Ureter (tissue), 1 donor: ENCODE data around the gene P2RX4. TPM values are rescaled to one million over a fixed set of nuclear protein-coding genes. Genes with fewer than 3 reads are reported as not detected.
A peak's percentile ranks its signal among the peaks of the same experiment; 100 is the strongest.
"Not testable (repeated sequence)": the region's sequence is repeated elsewhere in the genome, so short reads cannot be mapped to it uniquely, and the experiment has no call there.

ENCODE experiments used
- DNase-seq: peaks from one replicate; pipeline ENCODE4 v3.0.0-alpha.2; 2020; ENCODE audit warnings: low spot score
- total RNA-seq: library from RNA; stranded (reverse); gene quantifications from one replicate; pipeline ENCODE4 v1.2.4, GENCODE V29; 2023
- donor health status: DM: yes; HTN: yes; CAD: no.

P2RX4 gene
- total RNA-seq, 1 donor from 2014 or later = 28.0 TPM

DNA sequence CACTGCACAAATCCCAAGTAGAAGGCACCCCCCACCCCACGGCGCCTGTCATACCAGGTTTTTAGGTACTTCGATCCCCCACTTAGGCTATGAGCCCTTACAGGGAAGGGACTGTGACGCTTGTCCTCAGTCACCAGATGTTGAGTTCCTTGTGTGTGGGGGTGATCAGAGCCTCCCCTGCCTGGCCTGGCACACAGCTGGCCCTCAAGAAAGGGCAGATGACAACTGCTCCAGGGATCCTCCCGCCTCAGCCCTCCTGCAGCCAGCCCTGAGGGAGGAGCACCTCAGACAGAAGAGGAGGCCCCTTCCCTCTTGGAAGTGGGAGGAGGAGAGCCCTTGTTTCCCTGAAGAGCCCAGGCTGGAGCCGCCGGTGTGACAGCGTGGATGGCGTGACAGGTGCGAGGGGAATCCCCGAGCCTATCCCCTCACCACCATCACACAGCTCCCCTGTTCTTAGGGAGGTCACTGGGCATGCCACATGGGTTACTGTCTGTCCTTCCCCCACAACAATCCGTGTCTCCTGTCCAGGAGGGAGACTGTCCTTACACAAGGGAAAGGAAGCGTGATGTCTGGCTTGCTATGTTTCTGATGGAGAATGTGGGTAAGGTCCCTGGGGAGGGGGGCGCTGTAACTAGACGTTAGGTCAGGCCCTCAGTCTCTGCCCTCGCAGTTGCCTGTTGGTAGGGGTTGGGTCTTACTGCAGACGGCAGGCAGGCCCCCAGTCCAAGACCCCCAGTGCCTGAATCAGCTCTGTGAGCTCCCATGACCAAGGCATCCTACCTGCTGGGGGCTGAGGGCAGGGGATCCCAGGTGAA is 31.4 kb downstream of the P2RX4 start:
- DNase-seq = peak; percentile 55

DNA sequence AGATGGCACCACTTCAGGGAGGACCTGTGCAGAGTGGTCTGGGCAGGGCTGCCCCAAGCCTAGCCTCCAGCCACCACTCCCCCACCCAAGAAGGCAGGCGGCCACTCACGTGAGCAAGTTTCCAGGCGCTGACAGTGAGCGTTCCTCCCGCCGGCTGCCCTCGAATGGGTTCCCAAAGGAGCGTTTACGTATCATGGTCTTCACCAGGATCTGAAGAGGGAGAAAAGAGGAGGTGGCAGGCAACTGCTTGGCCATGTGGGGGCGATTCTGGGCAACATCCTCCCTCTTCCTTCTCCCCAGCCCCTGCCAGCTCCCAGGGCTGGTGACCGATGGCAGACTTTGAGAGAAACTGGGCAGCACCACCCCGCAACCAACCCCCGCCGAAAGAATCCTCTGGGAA is 35.1 kb downstream of the P2RX4 start:
- DNase-seq = no peak

DNA sequence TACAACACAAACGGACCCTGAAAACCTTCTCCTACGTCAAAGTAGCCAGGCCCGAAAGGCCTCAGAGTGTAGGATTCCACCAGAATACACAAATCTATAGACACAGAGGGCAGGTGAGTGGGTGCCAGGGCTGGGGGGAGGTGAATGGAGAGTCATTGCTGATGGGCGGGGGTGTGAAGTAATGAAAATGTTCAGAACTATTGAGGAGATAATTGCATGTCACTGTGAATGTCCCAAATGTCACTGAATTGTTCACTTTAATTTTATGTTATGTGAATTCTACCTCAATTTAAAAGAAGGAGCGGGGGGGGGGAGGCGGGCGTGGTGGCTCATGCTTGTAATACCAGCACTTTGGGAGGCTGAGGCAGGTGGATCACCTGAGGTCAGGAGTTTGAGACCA is 36.0 kb downstream of the P2RX4 start:
- no peak for DNase-seq

DNA sequence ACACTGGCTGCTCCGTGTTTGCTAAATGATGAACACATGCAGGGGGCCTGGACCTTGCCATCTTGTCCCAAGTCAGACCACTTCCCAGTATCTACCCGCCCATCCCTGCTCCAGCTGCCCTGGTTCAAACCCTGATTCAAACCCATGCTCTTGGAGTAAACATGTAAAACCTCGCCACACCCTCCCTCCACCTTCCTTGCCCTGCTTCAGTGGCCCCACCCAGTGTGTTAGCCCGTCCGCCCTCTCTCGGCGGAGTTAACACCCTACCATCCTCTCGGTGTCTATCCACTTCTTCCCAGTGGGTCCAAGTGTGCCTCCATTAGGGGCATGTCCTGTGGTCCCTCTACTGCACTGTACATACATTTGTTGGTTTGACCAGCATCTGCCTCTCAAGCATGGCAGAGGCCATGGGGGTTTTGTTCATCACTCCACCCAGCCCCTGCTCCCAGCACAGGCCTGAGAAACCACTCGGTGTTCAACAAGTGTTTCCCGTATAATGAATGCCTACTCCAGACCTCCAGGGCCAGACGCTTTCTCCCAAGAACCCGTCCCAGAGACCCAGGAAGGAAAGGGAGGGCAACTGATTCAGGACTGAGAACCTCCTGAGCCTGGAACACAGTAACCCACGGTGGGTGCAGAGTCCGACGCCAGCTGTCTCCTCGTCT is 37.1 kb downstream of the P2RX4 start:
- DNase-seq = no peak

DNA sequence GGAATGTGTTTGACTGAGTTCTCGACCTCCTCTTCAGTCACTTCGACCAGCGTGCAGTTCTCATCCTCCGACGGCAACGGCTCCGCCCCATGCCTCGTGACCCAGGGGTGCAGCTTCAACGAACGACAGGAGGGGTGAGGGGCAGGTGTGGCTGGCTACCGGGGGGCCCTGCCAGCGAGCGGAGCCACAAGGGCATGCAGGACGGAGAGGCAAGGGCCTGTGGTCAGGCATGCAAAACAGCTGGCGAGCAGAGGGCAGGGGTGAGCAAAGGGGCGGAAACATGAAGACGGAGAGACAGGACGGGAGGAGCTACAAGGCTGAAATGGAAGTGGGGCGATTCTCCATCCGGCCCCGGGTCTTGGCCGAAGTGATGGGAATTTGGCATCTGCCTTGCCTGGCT is 38.7 kb downstream of the P2RX4 start:
- DNase-seq = no peak

DNA sequence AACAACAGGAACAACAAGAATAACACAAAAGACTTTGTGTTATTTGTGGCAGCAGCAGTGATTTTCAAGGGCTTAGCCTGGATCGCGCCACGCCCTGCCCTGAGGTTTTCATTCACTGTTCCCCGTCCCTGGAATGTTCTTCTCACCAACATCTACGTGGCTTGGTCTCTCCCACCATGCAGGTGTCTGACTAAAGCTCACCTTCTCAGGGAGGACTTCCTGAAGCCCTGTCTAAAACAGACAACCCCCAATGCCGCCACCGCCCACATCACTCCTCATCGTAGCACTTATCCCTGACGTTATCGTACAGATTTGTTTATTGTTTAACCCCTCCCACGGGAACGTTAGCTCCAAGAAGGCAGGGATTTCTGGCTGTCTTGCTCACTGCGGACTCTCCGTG is 40.4 kb downstream of the P2RX4 start:
- no peak for DNase-seq

DNA sequence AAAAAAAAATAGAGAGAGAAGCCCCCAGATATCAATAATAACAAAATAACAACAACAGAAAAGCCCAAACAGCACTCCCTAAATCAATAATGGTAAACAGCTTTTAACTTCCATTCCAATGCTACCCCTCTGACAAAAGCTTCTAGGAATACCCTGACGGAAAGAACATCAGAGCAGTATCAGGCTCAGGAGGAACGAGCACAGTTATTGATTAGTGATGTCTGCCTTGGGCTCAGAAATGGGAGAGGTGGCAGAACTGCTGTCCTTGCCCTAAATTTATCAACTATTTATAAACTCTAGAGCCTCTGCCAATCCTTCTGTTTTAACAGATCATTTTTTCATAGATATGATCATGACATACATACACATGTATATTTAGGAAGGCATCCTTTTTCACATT is 41.9 kb downstream of the P2RX4 start:
- DNase-seq = no peak

DNA sequence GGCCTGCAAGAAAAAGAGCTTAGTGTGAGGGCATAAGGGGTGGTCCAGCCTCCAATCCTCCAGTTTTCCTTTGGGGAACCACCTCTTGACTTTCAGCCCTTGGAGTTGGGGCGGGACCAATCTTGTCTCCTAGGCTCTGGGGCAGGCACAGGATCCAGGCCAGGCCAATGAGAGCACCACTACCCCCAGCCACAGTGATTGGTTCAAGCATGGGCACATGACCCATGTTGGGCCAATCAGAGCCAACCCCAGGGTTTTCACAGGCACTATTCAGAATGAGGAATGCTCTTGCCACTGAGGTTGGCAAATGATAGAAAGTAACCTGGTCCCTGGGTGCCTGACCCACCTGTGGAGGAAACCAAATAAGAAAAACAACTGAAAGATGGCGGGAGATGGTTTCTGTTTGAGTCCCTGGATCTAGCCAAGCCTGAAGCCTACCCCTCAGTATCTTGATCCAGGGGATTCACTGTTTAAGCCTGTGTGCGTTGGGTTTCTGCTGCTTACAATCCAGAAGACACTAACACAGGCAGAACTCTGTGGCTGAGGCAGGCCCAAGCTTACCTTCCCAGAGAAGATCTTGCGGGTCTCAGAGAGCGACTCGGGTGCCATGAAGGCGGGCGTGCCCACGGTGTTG is 42.9 kb downstream of the P2RX4 start:
- no peak for DNase-seq

DNA sequence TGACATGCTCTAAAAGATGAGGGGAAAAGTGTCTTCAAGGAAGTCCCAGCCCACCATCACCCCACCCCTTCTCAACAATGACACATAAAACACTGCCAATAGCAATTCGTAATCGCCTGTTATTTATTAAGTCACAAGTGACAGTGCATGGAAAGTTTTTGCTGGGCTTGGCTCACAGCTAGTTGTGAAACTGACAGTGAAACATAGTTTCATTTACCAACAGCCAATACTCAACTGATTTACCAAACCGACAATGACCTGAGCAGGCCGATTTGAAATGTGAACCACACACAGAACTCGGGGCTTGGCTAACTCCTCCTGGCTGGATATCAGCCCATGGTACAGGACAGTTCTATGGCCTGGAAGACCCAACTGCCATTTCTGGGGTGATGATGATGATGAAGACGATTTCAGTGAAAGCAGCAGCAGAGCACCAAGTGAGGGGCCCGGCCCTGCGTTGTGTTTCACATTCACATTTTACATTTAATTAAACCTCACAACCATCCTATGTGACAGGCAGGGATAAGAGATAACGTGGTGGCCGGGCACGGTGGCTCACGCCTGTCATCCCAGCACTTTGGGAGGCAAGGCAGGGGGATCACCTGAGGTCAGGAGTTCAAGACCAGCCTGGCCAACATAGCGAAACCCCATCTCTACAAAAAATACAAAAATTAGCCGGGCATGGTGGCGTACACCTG is 43.9 kb downstream of the P2RX4 start:
- no peak for DNase-seq

DNA sequence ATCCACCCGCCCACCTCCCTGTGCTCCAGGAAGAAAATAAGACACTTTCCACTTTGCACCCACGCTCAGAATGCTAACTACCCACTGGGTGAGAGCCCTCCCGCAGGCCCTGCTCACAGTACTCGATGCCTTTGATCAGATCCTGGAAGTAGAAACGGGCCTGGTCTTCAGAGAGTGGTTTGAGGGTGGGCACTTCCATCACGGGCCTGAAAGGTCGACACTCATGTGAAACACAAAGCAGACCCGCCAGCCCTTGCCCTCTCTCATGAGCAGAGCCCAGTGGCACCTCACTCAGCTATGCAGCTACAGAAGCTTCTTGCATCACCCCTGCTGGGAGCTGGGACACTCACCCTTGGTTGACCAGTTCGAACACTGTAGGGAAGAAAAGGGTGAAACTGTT is 45.5 kb downstream of the P2RX4 start:
- DNase-seq = no peak

DNA sequence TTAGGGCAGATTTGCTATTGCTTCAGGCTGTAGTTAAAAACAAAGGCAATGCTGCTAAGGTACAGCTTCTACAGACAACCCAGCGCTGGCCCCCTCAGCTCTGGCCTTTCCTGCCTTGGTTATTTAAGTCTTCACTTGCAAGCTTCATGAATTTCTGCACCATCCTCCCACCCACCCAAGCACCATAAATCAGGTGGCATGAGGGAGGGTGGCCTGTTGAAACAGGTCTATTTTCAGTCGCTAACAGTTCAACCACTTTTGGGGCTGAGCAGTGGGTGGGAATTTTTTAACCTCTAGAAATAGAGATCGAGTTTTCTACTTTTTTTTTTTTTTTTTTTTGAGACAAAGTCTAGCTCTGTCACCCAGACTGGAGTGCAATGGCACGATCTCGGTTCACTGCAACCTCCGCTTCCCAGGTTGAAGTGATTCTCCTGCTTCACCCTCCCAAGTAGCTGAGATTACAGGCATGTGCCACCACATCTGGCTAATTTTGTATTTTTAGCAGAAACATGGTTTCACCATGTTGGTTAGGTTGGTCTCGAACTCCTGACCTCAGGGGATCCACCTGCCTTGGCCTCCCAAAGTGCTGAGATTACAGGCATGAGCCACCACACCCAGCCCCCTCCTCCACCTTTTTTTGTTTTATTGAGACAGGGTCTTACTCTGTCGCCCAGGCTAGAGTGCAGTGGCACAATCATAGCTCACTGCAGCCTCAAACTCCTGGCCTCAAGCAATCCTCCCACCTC is 47.9 kb downstream of the P2RX4 start:
- DNase-seq = not testable (repeated sequence)

DNA sequence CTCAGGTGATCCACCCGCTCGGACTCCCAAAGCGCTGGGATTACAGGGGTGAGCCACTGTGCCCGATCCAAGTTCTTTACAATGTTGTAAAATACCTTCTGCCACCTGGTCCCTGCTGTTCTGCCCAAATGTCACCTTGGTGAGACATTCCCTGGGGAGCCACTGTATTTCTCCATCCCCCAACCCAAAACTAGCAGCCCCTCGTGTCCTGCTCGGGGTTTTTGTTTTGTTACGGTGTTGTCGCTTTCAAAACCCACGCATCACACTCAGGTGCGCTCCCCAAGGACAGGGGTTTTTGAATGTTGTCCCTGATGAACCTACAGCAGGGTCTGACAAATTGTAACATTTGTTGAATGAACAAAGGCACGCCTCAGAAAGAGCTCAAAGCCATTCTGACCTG is 49.1 kb downstream of the P2RX4 start:
- DNase-seq = no peak

DNA sequence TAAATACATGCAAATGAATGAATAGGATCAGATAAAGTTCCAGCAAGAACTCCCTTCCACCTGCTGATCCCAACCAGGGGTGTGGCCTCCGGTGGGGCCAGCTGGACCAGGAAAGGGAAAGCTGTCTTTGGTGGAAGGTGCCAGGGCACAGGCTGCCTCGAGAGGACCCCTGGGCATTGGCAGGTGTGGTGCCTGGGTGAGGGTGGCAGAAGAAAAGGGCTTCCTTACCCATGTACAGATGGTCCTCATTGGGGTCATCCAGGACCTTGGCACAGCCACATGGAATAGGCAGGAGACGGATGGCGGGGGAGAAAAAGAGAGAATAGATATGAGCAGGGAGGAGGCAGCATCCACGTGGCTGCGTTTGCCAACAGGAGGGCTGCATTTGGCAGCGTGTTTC is 50.2 kb downstream of the P2RX4 start:
- no peak for DNase-seq

DNA sequence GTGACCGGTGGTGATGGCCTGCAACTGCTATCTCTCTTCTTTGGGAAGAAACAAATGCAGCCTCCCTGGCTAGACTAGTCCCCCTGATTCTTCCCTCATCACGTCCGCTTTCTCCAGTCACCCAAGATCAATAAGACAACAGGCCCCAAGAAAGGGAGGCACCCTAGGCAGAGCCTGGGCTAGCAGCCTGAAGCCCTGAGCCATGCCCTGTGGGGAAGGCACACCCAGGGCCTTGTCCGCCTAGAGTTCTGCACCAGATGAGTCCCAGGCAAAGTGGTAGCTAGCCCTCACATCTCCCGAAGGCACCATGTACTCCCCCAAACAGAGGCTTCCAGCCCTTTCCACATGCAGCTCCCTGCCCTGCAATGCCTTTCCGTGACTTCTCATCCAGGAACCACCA is 51.5 kb downstream of the P2RX4 start:
- no peak for DNase-seq

DNA sequence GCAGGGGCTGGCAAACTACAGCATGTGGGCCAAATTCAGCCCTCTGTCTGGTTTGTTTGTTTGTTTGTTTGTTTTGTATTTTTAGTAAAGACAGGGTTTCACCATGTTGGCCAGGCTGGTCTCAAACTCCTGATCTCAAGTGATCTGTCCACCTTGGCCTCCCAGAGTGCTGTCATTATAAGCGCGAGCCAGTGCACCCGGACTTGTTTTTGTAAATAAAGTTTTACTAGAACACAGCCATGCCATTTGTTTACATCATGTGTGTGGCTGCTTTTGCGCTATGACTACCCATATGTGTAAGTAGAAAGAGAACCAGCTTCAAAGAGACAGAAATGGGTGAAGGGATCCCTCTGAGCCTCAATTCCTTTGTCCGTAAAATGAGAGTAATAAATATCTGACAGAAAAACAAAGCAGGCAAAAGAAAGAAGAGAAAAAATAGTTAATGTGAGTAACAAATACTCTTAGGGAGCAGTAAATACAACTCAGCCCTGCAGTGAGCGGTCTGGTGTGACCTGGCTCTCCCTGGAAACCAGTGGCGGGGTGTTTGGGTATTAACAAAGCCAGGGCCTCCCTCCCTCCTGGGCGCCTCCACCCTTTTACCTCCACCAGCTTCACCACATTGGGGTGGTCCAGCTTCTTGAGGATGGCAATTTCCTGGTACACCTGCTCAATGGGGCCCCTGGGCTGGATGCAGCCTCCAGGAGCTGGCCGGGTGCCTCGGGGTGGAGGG is 53.4 kb downstream of the P2RX4 start:
- no peak for DNase-seq

DNA sequence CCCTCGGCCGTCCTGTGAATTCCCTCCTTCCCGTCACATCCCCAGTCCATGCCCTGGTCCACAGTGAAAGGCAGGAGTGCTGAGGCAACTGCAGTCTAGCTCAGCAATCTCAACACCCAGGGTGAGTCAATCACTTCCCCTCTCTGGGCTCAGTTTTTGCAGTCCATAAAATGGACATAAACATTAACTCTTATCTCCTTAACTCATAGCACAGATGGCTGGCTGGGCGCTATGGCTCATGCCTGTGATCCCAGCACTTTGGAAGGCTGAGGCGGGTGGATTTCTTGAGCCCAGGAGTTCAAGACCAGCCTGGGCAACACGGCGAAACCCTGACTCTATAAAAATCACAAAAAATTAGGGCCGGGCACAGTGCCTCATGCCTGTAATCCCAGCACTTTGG is 54.2 kb downstream of the P2RX4 start:
- no peak for DNase-seq

DNA sequence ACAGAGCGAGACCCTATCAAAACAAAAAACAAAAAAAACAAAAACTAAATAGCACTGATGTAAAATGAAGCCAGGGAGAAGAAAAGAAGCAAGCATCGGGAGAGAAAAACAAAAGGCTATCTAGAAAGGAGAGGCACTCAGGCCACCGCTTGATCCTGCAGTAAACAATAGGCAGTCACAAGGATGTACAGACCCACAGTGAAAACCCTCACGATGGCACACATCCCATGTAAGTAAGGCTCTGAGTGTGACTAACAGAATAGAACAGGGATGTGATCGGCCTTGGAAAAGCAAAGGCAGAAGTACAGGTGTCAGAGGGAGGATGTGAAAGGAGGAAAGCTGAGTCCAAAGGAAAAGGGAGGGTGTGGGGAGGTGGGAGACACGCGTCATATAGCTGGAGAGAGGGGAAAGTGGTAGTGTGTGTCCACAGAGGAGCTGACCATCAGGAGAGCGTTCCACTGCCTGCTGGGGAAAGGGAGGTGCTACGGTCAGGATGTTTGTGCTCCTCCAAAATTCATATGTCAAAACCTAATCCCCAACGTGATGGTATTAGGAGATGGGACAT is 55.1 kb downstream of the P2RX4 start:
- DNase-seq = no peak

DNA sequence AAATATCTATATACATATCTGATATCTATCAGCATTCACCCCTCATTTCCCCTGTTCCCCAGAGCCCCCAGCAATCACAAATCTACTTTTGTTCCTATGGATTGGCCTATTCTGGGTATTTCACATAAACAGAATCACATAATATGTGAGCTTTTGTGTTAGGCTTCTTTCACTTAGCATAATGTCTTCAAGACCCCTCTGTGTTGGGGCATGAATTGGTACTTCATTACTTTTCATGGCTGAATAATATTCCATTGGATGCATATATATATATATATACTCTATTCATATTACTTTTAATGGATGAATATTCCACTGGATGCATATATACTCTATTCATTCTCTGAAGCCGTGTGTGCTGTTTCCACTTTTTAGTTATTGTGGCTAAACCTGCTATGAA is 57.9 kb downstream of the P2RX4 start:
- no peak for DNase-seq

DNA sequence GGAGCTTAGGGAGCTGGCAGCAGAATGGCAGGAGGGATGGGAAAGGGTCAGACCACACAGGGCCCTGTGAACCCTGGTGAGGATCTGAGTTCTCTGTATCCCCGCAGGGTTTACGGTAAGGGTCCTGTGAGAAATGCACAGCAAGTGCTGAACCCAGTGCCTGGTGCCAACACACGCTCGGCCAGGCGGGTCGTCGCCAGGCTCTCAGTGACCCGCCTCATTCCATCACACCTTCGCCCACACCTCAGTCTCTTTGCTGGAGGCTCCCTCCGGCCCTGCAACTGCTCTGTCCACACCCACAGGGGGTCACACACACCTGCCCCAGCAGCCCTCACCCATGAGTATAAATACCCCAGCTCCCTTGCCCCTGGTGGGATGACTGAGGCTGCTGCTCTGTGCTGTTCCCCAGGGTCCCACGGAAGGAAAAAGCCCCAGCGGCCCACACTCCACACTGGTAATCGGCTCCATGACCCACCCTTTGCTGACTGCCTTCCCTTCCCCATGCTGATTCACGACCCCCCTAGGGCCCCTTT is 63.5 kb downstream of the P2RX4 start:
- DNase-seq = no peak

DNA sequence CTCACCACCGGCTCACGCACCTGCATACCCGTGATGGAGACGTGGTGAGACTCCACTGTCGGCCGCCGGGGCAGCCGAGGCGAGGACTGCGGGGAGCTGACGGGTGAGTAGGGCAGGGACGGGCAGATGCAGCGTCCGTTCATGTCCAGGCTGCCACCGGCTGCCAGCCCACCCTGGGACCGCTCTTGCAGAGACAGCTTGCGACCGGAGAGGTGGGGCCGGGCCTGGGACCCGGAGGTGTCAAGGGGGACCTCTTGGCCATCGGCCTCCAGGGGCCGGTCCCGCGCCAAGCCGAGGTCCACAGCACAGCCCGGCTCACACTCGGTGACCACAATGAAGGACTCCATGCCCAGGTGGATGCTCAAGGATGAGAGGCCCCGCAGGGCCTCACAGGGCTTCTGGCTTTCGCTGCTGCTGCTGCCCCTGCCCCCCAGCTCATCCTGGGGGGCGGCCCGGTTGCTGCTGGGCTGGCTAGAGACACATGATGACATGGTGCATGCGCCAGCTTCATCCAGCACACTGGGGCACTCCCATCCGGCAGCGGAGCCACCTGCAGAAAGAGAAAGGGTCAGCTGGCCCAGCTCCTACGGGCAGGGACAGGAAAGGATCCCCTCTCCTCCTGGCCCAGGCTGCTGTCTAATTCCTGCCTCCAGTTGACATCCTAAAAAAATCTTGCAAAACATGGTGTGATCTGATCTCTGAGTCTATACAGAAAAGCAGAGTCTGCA is 64.3 kb downstream of the P2RX4 start:
- no peak for DNase-seq
